ENCODE measurements around the gene LGR6.
"Not testable (repeated sequence)": the region's sequence is repeated elsewhere in the genome, so short reads cannot be mapped to it uniquely, and the experiment has no call there.

LGR6 gene

GRCh38 chr1:202230939-202231645 lies 37.5 kb downstream of the LGR6 start:
- no peak for ATAC-seq (replicated peaks)
- no peak for DNase-seq

GRCh38 chr1:202233171-202233570 lies 39.6 kb downstream of the LGR6 start:
- Mint-ChIP-seq H3K27me3 (peaks cover 0 to 19% of the 10 kb centered on the region in 2 donors), H3K36me3 (ENCODE audit: insufficient read depth) (peaks cover 12% of the 10 kb centered on the region), H3K4me3 (no peak overlapping the region), H3K27ac (peak overlapping the region; percentile 42 to 46), H3K4me1 (ENCODE audit: low read depth in 2 of 2) (peaks cover 9 to 23% of the 10 kb centered on the region in 2 donors), H3K9me3 (no peaks in the 10 kb centered on the region)
- DNase-seq (no peak), ATAC-seq (replicated peaks) (no peak)

More at GRCh38 chr1:202230939-202231645, 37.5 kb downstream of the LGR6 start:
- Mint-ChIP-seq H3K27me3 (peaks cover 0 to 11% of the 10 kb centered on the region in 2 donors), H3K36me3 (ENCODE audit: insufficient read depth) (peaks cover 7% of the 10 kb centered on the region), H3K27ac (no peak overlapping the region), H3K4me3 (no peak overlapping the region), H3K4me1 (ENCODE audit: low read depth in 2 of 2) (peaks cover 9 to 29% of the 10 kb centered on the region in 2 donors), H3K9me3 (no peaks in the 10 kb centered on the region)

DNA sequence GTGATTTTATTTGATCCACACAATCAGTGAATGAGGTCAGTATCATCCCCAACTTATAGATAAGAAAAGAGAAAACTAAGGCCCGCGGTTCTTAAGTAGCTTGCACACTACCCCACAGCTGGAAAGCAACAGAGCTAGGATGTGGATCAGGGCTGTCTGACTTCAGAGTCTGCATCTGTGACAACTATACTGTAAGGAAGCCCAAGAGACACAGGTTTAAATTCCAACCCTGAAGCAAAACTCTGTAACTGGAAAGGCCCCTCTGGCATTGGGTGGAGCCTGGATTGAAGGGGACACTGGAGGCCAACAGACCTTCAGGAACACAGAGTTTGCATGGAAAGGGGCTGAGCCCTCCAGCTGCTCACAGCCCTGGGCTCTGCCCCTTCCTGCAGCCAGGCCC lies 40.2 kb downstream of the LGR6 start:
- H3K36me3 Mint-ChIP-seq (ENCODE audit: insufficient read depth) = peaks cover 13% of the 10 kb centered on the region
- peak overlapping the region; percentile 42 to 46 for H3K27ac Mint-ChIP-seq
- H3K27me3 Mint-ChIP-seq = peaks cover 0 to 19% of the 10 kb centered on the region in 2 donors
- H3K9me3 Mint-ChIP-seq = no peaks in the 10 kb centered on the region
- peaks cover 9 to 20% of the 10 kb centered on the region in 2 donors for H3K4me1 Mint-ChIP-seq (ENCODE audit: low read depth in 2 of 2)
- no peak for ATAC-seq (replicated peaks)
- H3K4me3 Mint-ChIP-seq = no peak overlapping the region
- no peak for DNase-seq

GRCh38 chr1:202234331-202235002 lies 40.9 kb downstream of the LGR6 start:
- H3K36me3 Mint-ChIP-seq (ENCODE audit: insufficient read depth) = peaks cover 12% of the 10 kb centered on the region
- no peak for ATAC-seq (replicated peaks)

DNA sequence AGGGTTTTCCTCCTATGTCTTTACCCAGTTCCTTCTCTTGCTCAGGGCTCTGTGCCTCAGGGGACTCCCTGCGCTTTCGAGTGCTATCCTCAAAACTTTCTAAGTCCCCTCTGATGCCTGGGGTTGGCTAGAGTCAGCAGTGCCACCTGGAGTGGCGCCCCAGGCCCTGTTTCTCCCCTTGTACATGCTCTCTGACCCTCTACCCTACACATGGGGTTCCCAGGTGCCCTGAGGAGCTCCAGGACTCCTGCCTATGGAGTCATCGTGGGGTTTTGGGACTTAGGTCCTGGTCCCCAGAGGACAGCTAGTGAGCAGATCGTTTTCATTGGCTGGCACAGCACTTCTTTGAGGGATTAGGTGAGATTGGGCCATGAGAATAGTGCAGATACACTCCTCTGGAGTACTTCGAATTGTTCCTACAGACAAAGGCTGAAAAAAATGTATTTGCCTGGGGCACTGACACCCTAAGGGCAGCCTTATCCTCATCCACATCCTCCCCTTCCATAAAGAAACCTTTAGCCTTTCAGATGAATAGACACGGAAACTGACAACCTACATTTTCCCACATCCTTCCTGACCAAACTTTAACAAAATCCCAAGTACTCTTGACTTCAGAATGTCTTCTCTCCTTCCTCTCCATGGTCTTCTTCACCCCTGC lies 41.5 kb downstream of the LGR6 start:
- Mint-ChIP-seq H3K27ac (no peak overlapping the region), H3K36me3 (ENCODE audit: insufficient read depth) (peaks cover 12% of the 10 kb centered on the region), H3K9me3 (no peaks in the 10 kb centered on the region), H3K4me3 (no peak overlapping the region), H3K27me3 (peaks cover 0 to 28% of the 10 kb centered on the region in 2 donors), H3K4me1 (ENCODE audit: low read depth in 2 of 2) (peaks cover 9 to 15% of the 10 kb centered on the region in 2 donors)
- ATAC-seq (replicated peaks) (no peak), DNase-seq (no peak)

More at GRCh38 chr1:202234331-202235002, 40.9 kb downstream of the LGR6 start:
- DNase-seq = no peak
- H3K9me3 Mint-ChIP-seq = no peaks in the 10 kb centered on the region
- H3K4me1 Mint-ChIP-seq (ENCODE audit: low read depth in 2 of 2) = peaks cover 9 to 20% of the 10 kb centered on the region in 2 donors
- peaks cover 0 to 21% of the 10 kb centered on the region in 2 donors for H3K27me3 Mint-ChIP-seq
- no peak overlapping the region for H3K27ac Mint-ChIP-seq
- H3K4me3 Mint-ChIP-seq = no peak overlapping the region

DNA sequence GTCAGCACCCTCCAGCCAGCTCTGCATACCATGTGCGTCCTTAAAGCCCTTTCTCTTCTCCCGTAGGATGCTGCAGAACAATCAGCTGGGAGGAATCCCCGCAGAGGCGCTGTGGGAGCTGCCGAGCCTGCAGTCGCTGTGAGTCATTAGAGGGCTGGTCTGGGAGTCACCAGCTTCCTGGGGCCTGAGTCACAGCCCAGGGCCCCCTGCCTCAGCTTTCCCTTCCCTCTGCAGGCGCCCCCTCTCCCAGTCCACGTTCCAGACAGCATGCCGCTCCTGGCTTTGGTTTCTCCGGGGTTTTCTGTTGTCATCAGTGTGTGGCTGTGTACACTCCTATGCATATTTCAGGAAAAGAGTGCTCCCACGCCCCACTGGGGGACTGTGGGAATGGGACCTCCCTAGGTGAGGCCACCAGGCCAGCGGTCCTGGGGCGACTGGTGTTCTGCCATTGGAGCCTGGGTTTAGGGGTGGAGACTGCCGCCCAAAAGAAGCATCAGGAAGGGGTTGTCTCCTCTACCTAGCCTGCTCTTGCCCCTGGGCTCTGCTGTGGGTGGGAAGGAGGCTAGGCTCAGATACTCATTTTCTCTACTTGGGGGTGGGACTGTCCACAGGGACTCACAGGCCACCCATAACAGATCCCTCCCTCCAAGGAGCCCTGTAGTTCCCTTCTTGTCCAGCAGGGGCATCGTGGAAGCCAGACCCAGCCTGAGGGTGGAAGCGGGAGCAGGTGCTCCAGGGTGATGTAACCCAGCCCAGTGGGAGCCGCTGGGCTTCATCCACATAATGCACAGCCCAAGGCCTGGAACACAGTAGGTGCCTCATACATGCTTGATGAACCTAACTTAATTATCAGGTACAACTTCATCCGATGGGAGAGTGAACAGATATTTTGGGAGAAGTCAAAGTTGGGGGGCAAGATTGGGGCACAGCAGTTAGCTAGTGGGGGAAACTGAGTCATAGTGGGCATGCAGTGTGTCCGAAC lies 42.5 kb downstream of the LGR6 start:
- no peak overlapping the region for H3K4me3 Mint-ChIP-seq
- H3K27me3 Mint-ChIP-seq = peaks cover 0 to 35% of the 10 kb centered on the region in 2 donors
- H3K4me1 Mint-ChIP-seq (ENCODE audit: low read depth in 2 of 2) = peaks cover 9 to 13% of the 10 kb centered on the region in 2 donors
- ATAC-seq (replicated peaks) = peak; percentile 83
- DNase-seq = peak; percentile 55 to 73 (median 65)
- no peak overlapping the region for H3K27ac Mint-ChIP-seq
- H3K9me3 Mint-ChIP-seq = no peaks in the 10 kb centered on the region
- peaks cover 12% of the 10 kb centered on the region for H3K36me3 Mint-ChIP-seq (ENCODE audit: insufficient read depth)

GRCh38 chr1:202237052-202237451 lies 43.5 kb downstream of the LGR6 start:
- Mint-ChIP-seq H3K27ac (peak overlapping the region in 1 of 2 donors; percentile 31), H3K9me3 (no peaks in the 10 kb centered on the region), H3K4me3 (no peak overlapping the region), H3K27me3 (peaks cover 0 to 35% of the 10 kb centered on the region in 2 donors), H3K4me1 (ENCODE audit: low read depth in 2 of 2) (peaks cover 9 to 13% of the 10 kb centered on the region in 2 donors), H3K36me3 (ENCODE audit: insufficient read depth) (peaks cover 10% of the 10 kb centered on the region)
- peak in 1 of 3 experiments; percentile 11 for DNase-seq
- ATAC-seq (replicated peaks) = peak; percentile 66

DNA sequence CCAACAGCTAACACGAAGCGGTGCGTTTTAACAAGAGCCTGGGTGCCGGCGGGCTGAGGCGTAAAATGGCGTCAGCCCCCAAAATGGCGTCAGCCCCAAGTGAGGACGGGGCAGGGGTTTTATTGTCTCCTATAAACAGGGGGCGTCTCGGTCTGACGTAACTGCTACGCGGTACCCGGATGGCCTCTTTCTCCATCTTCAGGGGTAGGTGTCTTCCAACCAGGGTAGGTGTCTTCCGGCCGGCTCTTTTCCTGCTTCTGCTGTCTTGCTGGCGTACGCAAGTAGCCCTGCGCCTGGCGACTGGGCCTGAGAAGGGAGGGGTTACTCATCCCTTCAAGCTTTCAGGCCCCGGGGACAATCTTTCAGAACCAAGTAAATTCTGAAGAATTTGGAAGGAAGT lies 45.3 kb downstream of the LGR6 start:
- peaks cover 10% of the 10 kb centered on the region for H3K36me3 Mint-ChIP-seq (ENCODE audit: insufficient read depth)
- ATAC-seq (replicated peaks) = no peak
- H3K4me3 Mint-ChIP-seq = no peak overlapping the region
- peaks cover 0 to 35% of the 10 kb centered on the region in 2 donors for H3K27me3 Mint-ChIP-seq
- H3K27ac Mint-ChIP-seq = no peak overlapping the region
- H3K9me3 Mint-ChIP-seq = no peaks in the 10 kb centered on the region
- H3K4me1 Mint-ChIP-seq (ENCODE audit: low read depth in 2 of 2) = peaks cover 7 to 9% of the 10 kb centered on the region in 2 donors
- no peak for DNase-seq

DNA sequence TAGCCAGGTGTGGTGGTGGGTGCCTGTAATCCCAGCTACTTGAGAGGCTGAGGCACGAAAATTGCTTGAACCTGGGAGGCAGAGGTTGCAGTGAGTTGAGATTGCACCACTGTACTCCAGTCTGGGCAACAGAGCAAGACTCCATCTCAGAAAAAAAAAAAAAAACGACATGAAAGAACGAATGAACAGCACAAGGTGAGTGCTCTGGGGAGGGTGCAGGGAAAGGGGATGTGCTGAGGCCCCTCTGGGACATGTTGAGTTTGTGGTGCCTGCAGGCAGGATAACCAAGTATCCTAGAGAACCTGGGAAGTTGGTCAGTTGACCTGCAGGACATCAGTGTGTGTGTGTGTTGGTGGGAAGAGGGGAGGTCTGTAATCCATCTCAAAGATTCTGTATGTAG lies 46.6 kb downstream of the LGR6 start:
- H3K9me3 Mint-ChIP-seq; DNase-seq; ATAC-seq (replicated peaks); H3K4me3 Mint-ChIP-seq; H3K4me1 Mint-ChIP-seq (ENCODE audit: low read depth in 2 of 2); H3K36me3 Mint-ChIP-seq (ENCODE audit: insufficient read depth): not testable (repeated sequence)
- Mint-ChIP-seq H3K27ac (peak overlapping the region; percentile 2 to 79), H3K27me3 (peaks cover 0 to 35% of the 10 kb centered on the region in 2 donors)

GRCh38 chr1:202240956-202241355 lies 47.4 kb downstream of the LGR6 start:
- no peak for DNase-seq
- peaks cover 0 to 32% of the 10 kb centered on the region in 2 donors for H3K27me3 Mint-ChIP-seq
- peaks cover 6 to 8% of the 10 kb centered on the region in 2 donors for H3K4me1 Mint-ChIP-seq (ENCODE audit: low read depth in 2 of 2)
- H3K9me3 Mint-ChIP-seq = no peaks in the 10 kb centered on the region
- no peak overlapping the region for H3K4me3 Mint-ChIP-seq
- ATAC-seq (replicated peaks) = no peak
- peaks cover 10% of the 10 kb centered on the region for H3K36me3 Mint-ChIP-seq (ENCODE audit: insufficient read depth)
- peak overlapping the region; percentile 2 to 79 for H3K27ac Mint-ChIP-seq

DNA sequence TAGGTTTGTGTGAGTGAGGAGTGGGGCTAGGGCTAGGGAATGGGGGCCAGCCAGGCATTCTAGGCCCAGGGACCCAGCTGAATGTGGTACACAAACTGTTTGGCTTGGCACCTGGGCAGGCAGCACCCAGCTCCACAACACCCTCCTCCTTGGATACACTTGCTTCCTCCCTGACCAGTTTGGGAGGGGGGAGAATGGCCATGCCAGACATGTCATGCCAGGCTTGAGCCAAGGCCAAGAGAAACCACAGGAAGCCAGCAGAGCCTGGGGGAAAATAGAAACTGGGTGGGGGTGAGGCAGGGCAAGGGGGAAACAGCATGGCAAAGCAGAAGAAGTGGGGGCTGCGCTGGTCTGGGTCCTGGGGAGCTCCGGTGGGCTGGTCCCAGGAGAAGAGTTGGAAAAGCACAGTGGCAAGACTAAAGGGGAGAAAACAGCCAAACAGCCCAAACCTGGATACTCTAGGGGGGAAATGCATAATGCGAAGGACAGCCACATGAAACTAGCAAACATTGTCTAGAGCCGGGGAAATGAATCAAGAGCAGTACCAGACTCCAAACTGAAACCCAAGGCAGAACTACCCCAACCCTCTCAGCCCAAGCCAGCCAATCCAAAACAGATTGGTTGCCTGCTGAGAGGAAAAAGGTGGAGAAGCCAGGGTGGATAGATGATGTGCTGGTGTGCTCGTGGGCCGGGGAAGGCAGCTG lies 47.9 kb downstream of the LGR6 start:
- Mint-ChIP-seq H3K4me1 (ENCODE audit: low read depth in 2 of 2) (peaks cover under 1 to 4% of the 10 kb centered on the region in 2 donors), H3K36me3 (ENCODE audit: insufficient read depth) (peaks cover 7% of the 10 kb centered on the region), H3K27ac (peak overlapping the region; percentile 45 to 59), H3K4me3 (no peak overlapping the region), H3K27me3 (peaks cover 0 to 26% of the 10 kb centered on the region in 2 donors), H3K9me3 (no peaks in the 10 kb centered on the region)
- no peak for DNase-seq
- no peak for ATAC-seq (replicated peaks)

GRCh38 chr1:202242080-202242419 lies 48.5 kb downstream of the LGR6 start:
- no peak overlapping the region for H3K4me3 Mint-ChIP-seq
- H3K4me1 Mint-ChIP-seq (ENCODE audit: low read depth in 2 of 2) = peaks cover 0 to 1% of the 10 kb centered on the region in 2 donors
- DNase-seq (no peak), ATAC-seq (replicated peaks) (no peak)
- peaks cover 7% of the 10 kb centered on the region for H3K36me3 Mint-ChIP-seq (ENCODE audit: insufficient read depth)
- peaks cover 0 to 21% of the 10 kb centered on the region in 2 donors for H3K27me3 Mint-ChIP-seq
- H3K27ac Mint-ChIP-seq = peak overlapping the region; percentile 45 to 59
- no peaks in the 10 kb centered on the region for H3K9me3 Mint-ChIP-seq
